IPS-18c (cell line): Measurements from ENCODE around the gene ARHGAP1.

Source experiments
- H3K4me3 ChIP-seq: 2 replicates; pipeline ENCODE4 v1.7.0; 2013; ENCODE audit warnings: low read depth, mild to moderate bottlenecking, low read length, moderate library complexity; ENCODE audit not compliant: insufficient read depth
- H3K9me3 ChIP-seq: one replicate; pipeline ENCODE4 v1.6.1; 2013; ENCODE audit warnings: mild to moderate bottlenecking, low read length, moderate library complexity; ENCODE audit not compliant: control insufficient read depth, insufficient read depth

ARHGAP1 gene

GRCh38 chr11:46668480-46669085, 31.8 kb downstream of the ARHGAP1 start:
- no peak overlapping the region for H3K4me3 ChIP-seq
- no peaks in the 10 kb centered on the region for H3K9me3 ChIP-seq

- H3K9me3 ChIP-seq = no peaks in the 10 kb centered on the region
- H3K4me3 ChIP-seq = no peak overlapping the region
Observed at GRCh38 chr11:46667043-46667481, 33.4 kb downstream of the ARHGAP1 start.

- Histone ChIP-seq H3K9me3 (no peaks in the 10 kb centered on the region), H3K4me3 (no peak overlapping the region)
Observed at GRCh38 chr11:46666516-46666915, 33.9 kb downstream of the ARHGAP1 start.

- no peak overlapping the region for H3K4me3 ChIP-seq
Observed at GRCh38 chr11:46665356-46665755, 35.1 kb downstream of the ARHGAP1 start.

GRCh38 chr11:46664612-46665011, 35.8 kb downstream of the ARHGAP1 start:
- H3K4me3 ChIP-seq = no peak overlapping the region
- H3K9me3 ChIP-seq = no peaks in the 10 kb centered on the region

More at GRCh38 chr11:46665356-46665755, 35.1 kb downstream of the ARHGAP1 start:
- H3K9me3 ChIP-seq = no peaks in the 10 kb centered on the region

GRCh38 chr11:46663277-46663940, 37.0 kb downstream of the ARHGAP1 start:
- no peaks in the 10 kb centered on the region for H3K9me3 ChIP-seq
- H3K4me3 ChIP-seq = no peak overlapping the region

GRCh38 chr11:46662366-46662765, 38.1 kb downstream of the ARHGAP1 start:
- no peak overlapping the region for H3K4me3 ChIP-seq
- no peaks in the 10 kb centered on the region for H3K9me3 ChIP-seq

- no peak overlapping the region for H3K4me3 ChIP-seq
- H3K9me3 ChIP-seq = no peaks in the 10 kb centered on the region
Observed at GRCh38 chr11:46661836-46662235, 38.6 kb downstream of the ARHGAP1 start.

- H3K9me3 ChIP-seq = no peaks in the 10 kb centered on the region
Observed at GRCh38 chr11:46659908-46660307, 40.5 kb downstream of the ARHGAP1 start.

GRCh38 chr11:46658259-46658658, 42.2 kb downstream of the ARHGAP1 start:
- no peaks in the 10 kb centered on the region for H3K9me3 ChIP-seq
- H3K4me3 ChIP-seq = no peak overlapping the region

More at GRCh38 chr11:46659908-46660307, 40.5 kb downstream of the ARHGAP1 start:
- H3K4me3 ChIP-seq = no peak overlapping the region

GRCh38 chr11:46657186-46657585, 43.2 kb downstream of the ARHGAP1 start:
- H3K4me3 ChIP-seq = no peak overlapping the region
- no peaks in the 10 kb centered on the region for H3K9me3 ChIP-seq

GRCh38 chr11:46655631-46656030, 44.8 kb downstream of the ARHGAP1 start:
- no peaks in the 10 kb centered on the region for H3K9me3 ChIP-seq
- no peak overlapping the region for H3K4me3 ChIP-seq

GRCh38 chr11:46649180-46649738, 51.2 kb downstream of the ARHGAP1 start:
- Histone ChIP-seq H3K9me3 (no peaks in the 10 kb centered on the region), H3K4me3 (no peak overlapping the region)

- Histone ChIP-seq H3K4me3 (no peak overlapping the region), H3K9me3 (peaks cover 2% of the 10 kb centered on the region)
Observed at GRCh38 chr11:46643986-46644385, 56.4 kb downstream of the ARHGAP1 start.

GRCh38 chr11:46643531-46643930, 56.9 kb downstream of the ARHGAP1 start:
- Histone ChIP-seq H3K9me3 (peaks cover 2% of the 10 kb centered on the region), H3K4me3 (no peak overlapping the region)

- Histone ChIP-seq H3K4me3 (no peak overlapping the region), H3K9me3 (peaks cover 2% of the 10 kb centered on the region)
Observed at GRCh38 chr11:46642627-46643335, 57.6 kb downstream of the ARHGAP1 start.

- Histone ChIP-seq H3K4me3 (no peak overlapping the region), H3K9me3 (peaks cover 2% of the 10 kb centered on the region)
Observed at GRCh38 chr11:46641639-46642038, 58.8 kb downstream of the ARHGAP1 start.
